Uterus (tissue), 2 donors: ENCODE results near the gene DYNLT3.

Experiments
- CTCF ChIP-seq, 4 experiments: fragments of 200-600 bp in 2 of 4; fragments of 450-650 bp in 2 of 4; sonication (generic) in 2 of 4; IDR thresholded peaks; one replicate each; pipeline ENCODE4 v1.5.1; 2016 to 2019; ENCODE audit warnings: antibody characterized with exemption in 4 of 4, mild to moderate bottlenecking in 2 of 4, moderate library complexity in 1 of 4
- POLR2A ChIP-seq, 2 donors: fragments of 450-650 bp; IDR thresholded peaks; one replicate each; pipeline ENCODE4 v1.6.1; 2016; ENCODE audit warnings: antibody characterized with exemption in 2 of 2, mild to moderate bottlenecking in 1 of 2, moderate library complexity in 1 of 2

GRCh38 chrX:37824491-37825214, 22.7 kb downstream of the DYNLT3 start:
- TF ChIP-seq CTCF (IDR thresholded peaks at IDR 0.05): no peak
- TF ChIP-seq POLR2A (IDR thresholded peaks at IDR 0.05): no peak
